ENCODE data around the gene MAG. TPM values are rescaled to one million over a fixed set of nuclear protein-coding genes. Genes with fewer than 3 reads are reported as not detected.

The MAG gene
- total and polyA plus RNA-seq, 9 of the 15 experiments (the other 6 are each of a cell fraction or from before 2014, with no cell fraction given): 0.11 to 10.0 (median 1.6) TPM

- no peaks in the 10 kb centered on the region for H3K9me1 ChIP-seq (ENCODE audit: control insufficient read depth, insufficient read depth, low read length)
- H3K79me2 ChIP-seq (ENCODE audit: control insufficient read depth, insufficient read depth, low read length): no peaks in the 10 kb centered on the region
- peaks cover 5% of the 10 kb centered on the region in 2 experiments; a peak in 3 of 5 replicates for H3K4me1 ChIP-seq (replicated peaks in 1 of 2; ENCODE audit: control insufficient read depth in 2 of 2, insufficient read depth in 2 of 2, low read length in 2 of 2)
- no peaks in the 10 kb centered on the region for H3K9me3 ChIP-seq (replicated peaks; ENCODE audit: control insufficient read depth, insufficient read depth, low read depth, low read length)
- in situ Hi-C loops (cut with MboI) (no loop called here), intact Hi-C loops (cut with micrococcal nuclease) (no loop called here)
- no TSS peak for BruUV-seq (replicated peaks)
- no peaks in the 10 kb centered on the region for H3K36me3 ChIP-seq (ENCODE audit: control insufficient read depth, insufficient read depth, low read length)
- no peak within 1 kb of the TSS for H2AFZ ChIP-seq (ENCODE audit: low read depth, low read length)
- ATAC-seq (no peak), DNase-seq (ENCODE audit: extremely low read depth in 1 of 4, low spot score in 3 of 4) (no peak), FAIRE-seq (peak; percentile 23)
- ChIA-PET POLR2A (interaction anchor here (1.5 kb wide), 1 partner anchor 94 kb away, joined by 3 read pairs; no protein-coding TSS in a partner anchor), CTCF (ENCODE audit: low intra/inter-chr PET ratio) (no interaction called here)
- no peak within 1 kb of the TSS for H3K27ac ChIP-seq (ENCODE audit: extremely low read depth, low read depth, low read length)
- 14% methylated on average over 18 of the region's 18 CpGs for WGBS (ENCODE audit: insufficient coverage, low coverage, missing lambda C conversion rate)
- H4K20me1 ChIP-seq (replicated peaks; ENCODE audit: control insufficient read depth, insufficient read depth, low read length): no peaks in the 10 kb centered on the region
- H3K27me3 ChIP-seq (ENCODE audit: control insufficient read depth in 2 of 2, insufficient read depth in 2 of 2, low read length in 2 of 2): peaks cover 6 to 32% of the 10 kb centered on the region in 2 experiments; a peak in 4 of 5 replicates
- H3K9ac ChIP-seq (ENCODE audit: insufficient read depth in 1 of 2, low read depth in 2 of 2, low read length in 2 of 2): no peak within 1 kb of the TSS
- no peak within 1 kb of the TSS for H3K4me2 ChIP-seq (ENCODE audit: insufficient read depth, low read length)
- H3K4me3 ChIP-seq: no peak within 1 kb of the TSS
- TF ChIP-seq NFRKB (IDR thresholded peaks at IDR 0.05; ENCODE audit: low read depth) (no peak), POLR2A (conservative IDR thresholded peaks at IDR 0.05) (no peak), MED1 (CRISPR knock-in tag; IDR thresholded peaks at IDR 0.05; ENCODE audit: borderline replicate concordance) (no peak), GABPB1 (CRISPR knock-in tag; IDR thresholded peaks at IDR 0.05) (no peak), ATF1 (CRISPR knock-in tag; IDR thresholded peaks at IDR 0.05) (no peak), ATF1 (tag; IDR thresholded peaks at IDR 0.05) (peak; percentile 26; the same call in 1 of the 2 replicates), CEBPB (tag; IDR thresholded peaks at IDR 0.05) (peak; percentile 67), CEBPG (CRISPR knock-in tag; IDR thresholded peaks at IDR 0.05) (no peak), CEBPG (tag; conservative IDR thresholded peaks at IDR 0.05 in 1 of 2, IDR thresholded peaks at IDR 0.05 in 1 of 2) (peak; percentile 71 to 84), ATF3 (IDR thresholded peaks at IDR 0.05) (peak; percentile 70), ATF3 (CRISPR knock-in tag; conservative IDR thresholded peaks at IDR 0.05) (no peak), SNIP1 (IDR thresholded peaks at IDR 0.05; ENCODE audit: low read depth) (no peak), FIP1L1 (IDR thresholded peaks at IDR 0.05; ENCODE audit: low read depth, low read length, poor library complexity, severe bottlenecking) (no peak), PML (IDR thresholded peaks at IDR 0.05; ENCODE audit: low read length) (no peak), NRF1 (conservative IDR thresholded peaks at IDR 0.05 in 1 of 2, IDR thresholded peaks at IDR 0.05 in 1 of 2) (no peak)
- TF ChIP-seq, protein P1, sequence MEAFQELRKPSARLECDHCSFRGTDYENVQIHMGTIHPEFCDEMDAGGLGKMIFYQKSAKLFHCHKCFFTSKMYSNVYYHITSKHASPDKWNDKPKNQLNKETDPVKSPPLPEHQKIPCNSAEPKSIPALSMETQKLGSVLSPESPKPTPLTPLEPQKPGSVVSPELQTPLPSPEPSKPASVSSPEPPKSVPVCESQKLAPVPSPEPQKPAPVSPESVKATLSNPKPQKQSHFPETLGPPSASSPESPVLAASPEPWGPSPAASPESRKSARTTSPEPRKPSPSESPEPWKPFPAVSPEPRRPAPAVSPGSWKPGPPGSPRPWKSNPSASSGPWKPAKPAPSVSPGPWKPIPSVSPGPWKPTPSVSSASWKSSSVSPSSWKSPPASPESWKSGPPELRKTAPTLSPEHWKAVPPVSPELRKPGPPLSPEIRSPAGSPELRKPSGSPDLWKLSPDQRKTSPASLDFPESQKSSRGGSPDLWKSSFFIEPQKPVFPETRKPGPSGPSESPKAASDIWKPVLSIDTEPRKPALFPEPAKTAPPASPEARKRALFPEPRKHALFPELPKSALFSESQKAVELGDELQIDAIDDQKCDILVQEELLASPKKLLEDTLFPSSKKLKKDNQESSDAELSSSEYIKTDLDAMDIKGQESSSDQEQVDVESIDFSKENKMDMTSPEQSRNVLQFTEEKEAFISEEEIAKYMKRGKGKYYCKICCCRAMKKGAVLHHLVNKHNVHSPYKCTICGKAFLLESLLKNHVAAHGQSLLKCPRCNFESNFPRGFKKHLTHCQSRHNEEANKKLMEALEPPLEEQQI (IDR thresholded peaks at IDR 0.05): no peak
- TF ChIP-seq, protein P2, sequence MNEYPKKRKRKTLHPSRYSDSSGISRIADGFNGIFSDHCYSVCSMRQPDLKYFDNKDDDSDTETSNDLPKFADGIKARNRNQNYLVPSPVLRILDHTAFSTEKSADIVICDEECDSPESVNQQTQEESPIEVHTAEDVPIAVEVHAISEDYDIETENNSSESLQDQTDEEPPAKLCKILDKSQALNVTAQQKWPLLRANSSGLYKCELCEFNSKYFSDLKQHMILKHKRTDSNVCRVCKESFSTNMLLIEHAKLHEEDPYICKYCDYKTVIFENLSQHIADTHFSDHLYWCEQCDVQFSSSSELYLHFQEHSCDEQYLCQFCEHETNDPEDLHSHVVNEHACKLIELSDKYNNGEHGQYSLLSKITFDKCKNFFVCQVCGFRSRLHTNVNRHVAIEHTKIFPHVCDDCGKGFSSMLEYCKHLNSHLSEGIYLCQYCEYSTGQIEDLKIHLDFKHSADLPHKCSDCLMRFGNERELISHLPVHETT (CRISPR knock-in tag; conservative IDR thresholded peaks at IDR 0.05 in 1 of 2, IDR thresholded peaks at IDR 0.05 in 1 of 2): no peak
Measured at GRCh38 chr19:35357867-35358573, 66.1 kb downstream of the MAG start, which contains the start of gene FFAR3. TSS of gene FFAR3 (plus strand) at chr19:35358460. CDS start at chr19:35358891, 431 bp downstream.

Measured in K562 (cell line).